OCI-LY7 (cell line): ENCODE results near the gene IBTK.

Source experiments
- CTCF ChIP-seq: fragments of 200-600 bp; sonication (generic); conservative IDR thresholded peaks from 2 replicates; pipeline ENCODE4 v1.5.1; 2014; ENCODE audit warnings: mild to moderate bottlenecking, antibody characterized with exemption, low read length, moderate library complexity, mixed read lengths
- EZH2phosphoT487 ChIP-seq: fragments of 200-600 bp; sonication (generic); IDR thresholded peaks from 2 replicates; pipeline ENCODE4 v1.6.1; 2018; ENCODE audit warnings: low read depth, borderline replicate concordance, mild to moderate bottlenecking, mixed run types, antibody characterized with exemption, low read length, moderate library complexity, mixed read lengths

- no peak for TF ChIP-seq CTCF
- no peak for TF ChIP-seq EZH2phosphoT487
Observed at GRCh38 chr6:82216549-82216948, 31.0 kb downstream of the IBTK start.
